A673 (cell line): ENCODE data around the gene ST3GAL4. TPM values are rescaled to one million over a fixed set of nuclear protein-coding genes. Genes with fewer than 3 reads are reported as not detected.
"Not testable (repeated sequence)": the region's sequence is repeated elsewhere in the genome, so short reads cannot be mapped to it uniquely, and the experiment has no call there.

Experiments
- BruUV-seq: library from RNA; stranded (reverse); fragments of 400-500 nt; replicated peaks from 2 replicates; lab custom pipeline; 2021; lab: Mats Ljungman, UMichigan
- CTCF ChIA-PET: fragments of 300-600 bp; sonication (Branson Sonifier 250); formaldehyde crosslinking; loops from one replicate; lab custom pipeline; 2022; ENCODE audit warnings: antibody characterized with exemption; lab: Charles Lee
- POLR2A ChIA-PET: fragments of 300-600 bp; sonication (Branson Sonifier 250); formaldehyde crosslinking; loops from one replicate; lab custom pipeline; 2022; ENCODE audit warnings: antibody characterized with exemption; ENCODE audit not compliant: low non-redundant PET; lab: Charles Lee
- DNase-seq: peaks from one replicate; pipeline ENCODE4 v3.0.0-alpha.2; 2015; ENCODE audit warnings: low spot score
- H3K27ac ChIP-seq: fragments of 200-600 bp; sonication (generic); 2 replicates; pipeline ENCODE4 v1.5.1; 2016; ENCODE audit warnings: mixed run types, low read depth, mild to moderate bottlenecking, mixed read lengths, antibody characterized with exemption, low read length; ENCODE audit not compliant: poor library complexity, severe bottlenecking
- H3K27me3 ChIP-seq: fragments of 200-600 bp; sonication (generic); replicated peaks from 2 replicates; pipeline ENCODE4 v1.6.1; 2017; ENCODE audit warnings: mixed run types, low read depth, mild to moderate bottlenecking, mixed read lengths, antibody characterized with exemption, low read length; ENCODE audit not compliant: insufficient read depth, poor library complexity
- H3K36me3 ChIP-seq: fragments of 200-600 bp; sonication (generic); 2 replicates; pipeline ENCODE4 v1.6.1; 2016; ENCODE audit warnings: mixed run types, mild to moderate bottlenecking, mixed read lengths, antibody characterized with exemption, low read length; ENCODE audit not compliant: insufficient read depth, poor library complexity, severe bottlenecking
- H3K4me1 ChIP-seq: fragments of 200-600 bp; sonication (generic); 2 replicates; pipeline ENCODE4 v1.6.1; 2017; ENCODE audit warnings: mixed run types, mild to moderate bottlenecking, mixed read lengths, antibody characterized with exemption, low read length; ENCODE audit not compliant: insufficient read depth, poor library complexity, severe bottlenecking
- H3K4me3 ChIP-seq: fragments of 200-600 bp; sonication (generic); 2 replicates; pipeline ENCODE4 v1.5.1; 2016; ENCODE audit warnings: low read depth, mixed run types, mild to moderate bottlenecking, mixed read lengths, low read length; ENCODE audit not compliant: poor library complexity, severe bottlenecking
- H3K9me3 ChIP-seq: fragments of 200-600 bp; sonication (generic); 2 replicates; pipeline ENCODE4 v1.6.1; 2016; ENCODE audit warnings: mixed run types, low read depth, mild to moderate bottlenecking, mixed read lengths, antibody characterized with exemption, low read length; ENCODE audit not compliant: poor library complexity, severe bottlenecking
- EZH2 ChIP-seq: fragments of 200-600 bp; sonication (generic); IDR thresholded peaks from 2 replicates; pipeline ENCODE4 v1.6.1; 2017; ENCODE audit warnings: borderline replicate concordance, low read depth, mild to moderate bottlenecking, mixed read lengths, antibody characterized with exemption, low read length; ENCODE audit not compliant: poor library complexity, severe bottlenecking
- intact Hi-C: fragments of 100-400 bp; cut with micrococcal nuclease; formaldehyde crosslinking; loops from one replicate; pipeline ENCODE4 v1.10.0; 2022; ENCODE audit not compliant: unreplicated experiment
- total RNA-seq: library from RNA; stranded (reverse); gene quantifications from 2 replicates; pipeline ENCODE4 v1.2.3, GENCODE V29; 2021
- TF ChIP-seq, protein P1 (sequence below): fragments of 300-800, 200-600 bp; sonication (generic); conservative IDR thresholded peaks from 2 replicates; pipeline ENCODE4 v1.5.1; 2017; ENCODE audit warnings: low read depth, mild to moderate bottlenecking, antibody characterized with exemption, low read length, moderate library complexity, mixed read lengths

The ST3GAL4 gene
- total RNA-seq, 1 experiment from 2014 or later = 29.9 TPM

- no peak for TF ChIP-seq EZH2
- TF ChIP-seq, protein P1, sequence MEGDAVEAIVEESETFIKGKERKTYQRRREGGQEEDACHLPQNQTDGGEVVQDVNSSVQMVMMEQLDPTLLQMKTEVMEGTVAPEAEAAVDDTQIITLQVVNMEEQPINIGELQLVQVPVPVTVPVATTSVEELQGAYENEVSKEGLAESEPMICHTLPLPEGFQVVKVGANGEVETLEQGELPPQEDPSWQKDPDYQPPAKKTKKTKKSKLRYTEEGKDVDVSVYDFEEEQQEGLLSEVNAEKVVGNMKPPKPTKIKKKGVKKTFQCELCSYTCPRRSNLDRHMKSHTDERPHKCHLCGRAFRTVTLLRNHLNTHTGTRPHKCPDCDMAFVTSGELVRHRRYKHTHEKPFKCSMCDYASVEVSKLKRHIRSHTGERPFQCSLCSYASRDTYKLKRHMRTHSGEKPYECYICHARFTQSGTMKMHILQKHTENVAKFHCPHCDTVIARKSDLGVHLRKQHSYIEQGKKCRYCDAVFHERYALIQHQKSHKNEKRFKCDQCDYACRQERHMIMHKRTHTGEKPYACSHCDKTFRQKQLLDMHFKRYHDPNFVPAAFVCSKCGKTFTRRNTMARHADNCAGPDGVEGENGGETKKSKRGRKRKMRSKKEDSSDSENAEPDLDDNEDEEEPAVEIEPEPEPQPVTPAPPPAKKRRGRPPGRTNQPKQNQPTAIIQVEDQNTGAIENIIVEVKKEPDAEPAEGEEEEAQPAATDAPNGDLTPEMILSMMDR = no peak
- Histone ChIP-seq H3K4me3 (no peak overlapping the region), H3K9me3 (no peaks in the 10 kb centered on the region), H3K4me1 (no peaks in the 10 kb centered on the region), H3K27me3 (no peaks in the 10 kb centered on the region), H3K27ac (no peak overlapping the region), H3K36me3 (no peaks in the 10 kb centered on the region)
- ChIA-PET CTCF (interaction anchor here (1.0 to 1.7 kb wide), 2 partner anchors 111 to 172 kb away, joined by 5 to 6 read pairs; no protein-coding TSS in a partner anchor), POLR2A (no interaction called here)
- no TSS peak for BruUV-seq
- intact Hi-C loops = no loop called here
- DNase-seq = no peak
Observed at GRCh38 chr11:126308271-126308671, 47.2 kb upstream of the ST3GAL4 start.

GRCh38 chr11:126308771-126309170, 46.7 kb upstream of the ST3GAL4 start:
- H3K4me1 ChIP-seq, DNase-seq, POLR2A ChIA-PET, BruUV-seq, H3K4me3 ChIP-seq, CTCF ChIA-PET, H3K9me3 ChIP-seq, H3K27me3 ChIP-seq, H3K27ac ChIP-seq, H3K36me3 ChIP-seq: not testable (repeated sequence)
- intact Hi-C loops = loop anchor here (1.0 kb wide), 1 partner anchor 132 kb away; no protein-coding TSS in a partner anchor

DNA sequence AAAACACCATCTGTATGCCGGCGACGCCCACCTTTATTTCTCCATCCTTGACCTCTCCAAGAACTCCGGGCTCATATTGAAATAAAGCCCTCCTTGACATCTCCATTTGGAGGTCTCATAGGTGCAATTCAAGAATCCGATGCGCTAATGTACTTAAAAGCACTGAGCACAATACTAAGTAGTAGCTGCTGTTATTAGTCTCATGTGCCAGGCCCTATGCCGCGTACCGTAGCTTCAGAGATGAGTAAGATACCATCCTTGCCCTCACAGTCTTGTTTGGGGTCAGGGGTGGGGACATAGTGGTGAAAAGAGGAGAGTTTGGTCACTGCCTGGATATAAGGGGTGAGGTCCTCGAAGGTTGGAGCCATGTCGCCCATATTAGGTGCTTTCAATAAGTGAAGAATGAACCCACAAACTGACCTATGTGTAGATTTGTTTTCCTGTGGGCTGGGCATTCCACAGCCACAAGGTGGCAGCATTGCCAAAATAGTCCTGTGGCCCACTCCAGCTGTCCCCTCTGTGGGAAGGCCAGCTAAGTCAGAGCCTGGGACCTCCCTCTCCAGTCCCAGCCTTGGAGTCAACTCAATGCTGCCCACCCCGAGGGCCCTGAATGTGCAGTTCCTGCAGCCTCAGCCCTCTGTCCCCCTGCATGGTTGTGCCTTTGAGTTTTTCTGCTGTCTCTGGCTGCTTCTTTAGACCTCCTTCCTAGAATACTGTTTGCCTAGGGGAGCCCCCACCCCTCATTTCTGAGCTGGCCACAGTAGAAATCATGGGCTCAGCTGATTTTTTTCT, 45.1 kb upstream of the ST3GAL4 start:
- no peaks in the 10 kb centered on the region for H3K9me3 ChIP-seq
- DNase-seq = peak; percentile 84
- H3K36me3 ChIP-seq = no peaks in the 10 kb centered on the region
- ChIA-PET CTCF (interaction anchor here (0.5 to 1.5 kb wide), 7 partner anchors 19 to 170 kb away, joined by 3 to 31 read pairs (median 5); partner anchors contain the start of gene ST3GAL4), POLR2A (no interaction called here)
- no peaks in the 10 kb centered on the region for H3K27me3 ChIP-seq
- H3K27ac ChIP-seq = no peak overlapping the region
- TF ChIP-seq, protein P1 = peak; percentile 96
- TF ChIP-seq EZH2 = no peak
- no TSS peak for BruUV-seq
- no peak overlapping the region for H3K4me3 ChIP-seq
- H3K4me1 ChIP-seq = no peaks in the 10 kb centered on the region
- intact Hi-C loops = loop anchor here (1.0 to 10.0 kb wide), 5 partner anchors 107 to 1037 kb away; no protein-coding TSS in a partner anchor
